SU-DHL-6 (cell line): ENCODE data around the gene CYP1B1.

Experiments used
- H2AFZ ChIP-seq: fragments of 200-600 bp; sonication (generic); 2 replicates; pipeline ENCODE4 v1.6.1; 2014; ENCODE audit warnings: low read depth, mild to moderate bottlenecking, moderate library complexity, mixed read lengths, antibody characterized with exemption, low read length; ENCODE audit not compliant: severe bottlenecking
- H3F3A ChIP-seq: fragments of 200-600 bp; shearing (Covaris generic); 2 replicates; pipeline ENCODE4 v1.6.0; 2016; ENCODE audit warnings: antibody characterized with exemption, mild to moderate bottlenecking; ENCODE audit not compliant: insufficient read depth
- H3K27ac ChIP-seq: fragments of 200-600 bp; sonication (generic); 2 replicates; pipeline ENCODE4 v1.5.1; 2016; ENCODE audit warnings: low read depth, mild to moderate bottlenecking, low read length, moderate library complexity, mixed read lengths
- H3K27me3 ChIP-seq: fragments of 200-600 bp; sonication (generic), shearing (Covaris generic); 2 replicates; pipeline ENCODE4 v1.6.0; 2014; ENCODE audit warnings: mild to moderate bottlenecking, low read length
- H3K36me3 ChIP-seq: fragments of 200-600 bp; sonication (generic); 2 replicates; pipeline ENCODE4 v1.6.1; 2014; ENCODE audit warnings: mild to moderate bottlenecking, low read length, mixed read lengths
- H3K4me2 ChIP-seq: fragments of 300-600, 200-600 bp; shearing (Covaris generic), sonication (generic); 2 replicates; pipeline ENCODE4 v1.6.0; 2014; ENCODE audit warnings: low read length, low read depth, mild to moderate bottlenecking; ENCODE audit not compliant: poor library complexity, severe bottlenecking
- H3K4me3 ChIP-seq: fragments of 200-600 bp; sonication (generic); 2 replicates; pipeline ENCODE4 v1.5.1; 2014; ENCODE audit warnings: antibody characterized with exemption, low read length, mild to moderate bottlenecking, mixed read lengths; ENCODE audit not compliant: insufficient read depth, poor library complexity, severe bottlenecking
- H3K79me2 ChIP-seq: fragments of 200-600 bp; sonication (generic); 2 replicates; pipeline ENCODE4 v1.6.1; 2014; ENCODE audit warnings: mild to moderate bottlenecking, low read length, moderate library complexity; ENCODE audit not compliant: insufficient read depth
- H3K9ac ChIP-seq: fragments of 200-600 bp; sonication (generic); 2 replicates; pipeline ENCODE4 v1.7.0; 2014; ENCODE audit warnings: mild to moderate bottlenecking, low read length
- H3K9me2 ChIP-seq: fragments of 200-600 bp; sonication (generic); replicated peaks from 2 replicates; pipeline ENCODE4 v1.6.1; 2014; ENCODE audit warnings: low read length; ENCODE audit not compliant: insufficient read depth
- H3K9me3 ChIP-seq: fragments of 200-600 bp; sonication (generic); 2 replicates; pipeline ENCODE4 v1.6.1; 2014; ENCODE audit warnings: low read length, mixed read lengths; ENCODE audit not compliant: insufficient read depth
- H4K20me1 ChIP-seq: fragments of 200-600 bp; sonication (generic); 2 replicates; pipeline ENCODE4 v1.6.1; 2014; ENCODE audit warnings: low read depth, mild to moderate bottlenecking, antibody characterized with exemption, low read length, moderate library complexity, mixed read lengths
- CTCF ChIP-seq: fragments of 200-600 bp; sonication (generic); IDR thresholded peaks from one replicate; pipeline ENCODE4 v1.5.1; 2017; ENCODE audit warnings: antibody characterized with exemption, mild to moderate bottlenecking, low read length, moderate library complexity; ENCODE audit not compliant: insufficient read depth, poor library complexity, severe bottlenecking
- EZH2phosphoT487 ChIP-seq: fragments of 200-600 bp; sonication (generic), shearing (Covaris generic); conservative IDR thresholded peaks from 2 replicates; pipeline ENCODE4 v1.6.1; 2018; ENCODE audit warnings: mild to moderate bottlenecking, antibody characterized with exemption, low read length, moderate library complexity, mixed read lengths

The CYP1B1 gene

GRCh38 chr2:38107738-38108410, 31.9 kb upstream of the CYP1B1 start:
- Histone ChIP-seq H3F3A (no peaks in the 10 kb centered on the region), H3K4me3 (no peak overlapping the region), H3K79me2 (no peaks in the 10 kb centered on the region), H3K9me2 (no peaks in the 10 kb centered on the region), H3K4me2 (no peak overlapping the region), H3K9me3 (no peaks in the 10 kb centered on the region), H2AFZ (no peak overlapping the region), H3K27me3 (no peaks in the 10 kb centered on the region), H3K27ac (no peak overlapping the region), H4K20me1 (no peaks in the 10 kb centered on the region), H3K9ac (no peak overlapping the region), H3K36me3 (no peaks in the 10 kb centered on the region)
- TF ChIP-seq EZH2phosphoT487, result no peak
- no peak for TF ChIP-seq CTCF

DNA sequence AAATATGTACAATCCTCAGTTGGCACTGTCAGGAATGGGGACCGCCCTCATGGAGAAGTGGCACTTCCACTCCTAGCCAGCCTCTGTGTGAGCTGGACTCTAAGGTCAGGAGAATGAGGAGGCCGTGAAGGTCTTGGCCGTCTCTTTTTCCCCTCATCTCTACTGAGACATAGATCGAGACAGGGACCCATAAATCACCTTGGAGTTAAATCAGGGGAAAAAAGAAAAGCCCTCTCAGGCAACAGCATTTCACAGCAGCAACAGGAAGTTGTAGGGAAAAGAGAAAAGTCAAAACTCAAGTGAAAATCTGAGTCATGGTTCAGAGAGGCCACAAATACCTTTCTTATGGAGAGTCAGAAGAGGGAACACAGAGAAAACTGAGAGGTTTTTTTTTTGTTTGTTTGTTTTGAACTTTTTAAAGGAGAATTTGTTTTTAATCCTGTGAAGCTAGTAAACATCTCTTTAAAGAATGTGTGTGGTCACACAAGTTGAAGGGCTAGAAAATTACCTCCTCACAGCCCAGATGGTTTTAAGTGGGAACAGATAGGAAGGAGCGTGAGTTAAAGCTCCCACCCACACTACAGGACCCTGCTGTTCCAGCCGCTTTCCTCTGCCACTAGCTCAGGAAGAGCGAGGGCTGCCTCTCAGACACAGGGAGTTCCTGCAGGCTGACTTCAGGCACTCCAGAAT, 30.6 kb upstream of the CYP1B1 start:
- Histone ChIP-seq H3K9me2 (no peaks in the 10 kb centered on the region), H3K79me2 (no peaks in the 10 kb centered on the region), H2AFZ (no peak overlapping the region), H3K4me2 (no peak overlapping the region), H3K9me3 (no peaks in the 10 kb centered on the region), H3K9ac (no peak overlapping the region), H3F3A (no peaks in the 10 kb centered on the region), H4K20me1 (no peaks in the 10 kb centered on the region), H3K4me3 (no peak overlapping the region), H3K27me3 (no peaks in the 10 kb centered on the region), H3K36me3 (no peaks in the 10 kb centered on the region), H3K27ac (no peak overlapping the region)
- no peak for TF ChIP-seq CTCF
- no peak for TF ChIP-seq EZH2phosphoT487

GRCh38 chr2:38105922-38106321, 30.0 kb upstream of the CYP1B1 start:
- H3K27me3 ChIP-seq, result no peaks in the 10 kb centered on the region
- no peak overlapping the region for H2AFZ ChIP-seq
- H3K4me2 ChIP-seq, result no peak overlapping the region
- no peaks in the 10 kb centered on the region for H3K9me2 ChIP-seq
- no peak overlapping the region for H3K9ac ChIP-seq
- no peak overlapping the region for H3K4me3 ChIP-seq
- TF ChIP-seq EZH2phosphoT487 (no peak), CTCF (no peak)
- no peaks in the 10 kb centered on the region for H3K36me3 ChIP-seq
- H4K20me1 ChIP-seq, result no peaks in the 10 kb centered on the region
- no peak overlapping the region for H3K27ac ChIP-seq
- H3K79me2 ChIP-seq, result no peaks in the 10 kb centered on the region
- no peaks in the 10 kb centered on the region for H3K9me3 ChIP-seq
- no peaks in the 10 kb centered on the region for H3F3A ChIP-seq
